Heart left ventricle (tissue), 16 donors: Measurements from ENCODE around the gene SLIT3. TPM values are rescaled to one million over a fixed set of nuclear protein-coding genes. Genes with fewer than 3 reads are reported as not detected.
"Not testable (repeated sequence)": the region's sequence is repeated elsewhere in the genome, so short reads cannot be mapped to it uniquely, and the experiment has no call there.

ENCODE experiments used
- ATAC-seq, 4 donors: fragments of 200-7000 bp; cut with Tn5 transposase; one replicate each; pipeline ENCODE4 v1.9.1; 2020 to 2022; ENCODE audit warnings: moderate library complexity in 4 of 4, mild to moderate bottlenecking in 3 of 4, moderate number of reproducible peaks in 1 of 4
- DNase-seq, 5 donors: peaks; one replicate each; pipeline ENCODE4 v3.0.0-alpha.2; 2020
- H3K27ac ChIP-seq, 12 donors: fragments of 200-600 bp; sonication (generic) in 4 of 12; one replicate each; pipeline versions ENCODE4 v1.5.0 to v1.8.0; 2016 to 2022; ENCODE audit warnings: mild to moderate bottlenecking in 2 of 12
- H3K27me3 ChIP-seq, 9 donors: fragments of 200-600 bp; sonication (generic) in 2 of 9; one replicate each; pipeline versions ENCODE4 v1.5.1 to v1.8.0; 2016 to 2022; ENCODE audit warnings: mild to moderate bottlenecking in 3 of 9
- H3K36me3 ChIP-seq, 9 donors: fragments of 200-600 bp; sonication (generic) in 2 of 9; one replicate each; pipeline versions ENCODE4 v1.5.0 to v1.8.0; 2018 to 2022; ENCODE audit warnings: mild to moderate bottlenecking in 2 of 9
- H3K4me1 ChIP-seq, 12 donors: fragments of 200-600 bp; sonication (generic) in 4 of 12; one replicate each; pipeline versions ENCODE4 v1.5.0 to v1.8.0; 2016 to 2022; ENCODE audit warnings: mild to moderate bottlenecking in 3 of 12
- H3K4me3 ChIP-seq, 12 donors: fragments of 200-600 bp; sonication (generic) in 4 of 12; one replicate each; pipeline versions ENCODE4 v1.5.0 to v1.8.0; 2017 to 2022; ENCODE audit warnings: mild to moderate bottlenecking in 9 of 12, moderate library complexity in 4 of 12
- H3K9me3 ChIP-seq, 12 donors: fragments of 200-600 bp; sonication (generic) in 4 of 12; one replicate each; pipeline versions ENCODE4 v1.5.0 to v1.8.0; 2016 to 2022; ENCODE audit warnings: mild to moderate bottlenecking in 1 of 12
- CTCF ChIP-seq, 12 donors: fragments of 200-600 bp; sonication (generic) in 4 of 12; IDR thresholded peaks; one replicate each; pipeline versions ENCODE4 v1.5.0 to v1.8.0; 2018 to 2022; ENCODE audit warnings: antibody characterized with exemption in 12 of 12, mild to moderate bottlenecking in 5 of 12
- POLR2A ChIP-seq, 2 donors: fragments of 450-650 bp; IDR thresholded peaks; one replicate each; pipeline ENCODE4 v1.6.1; 2017; ENCODE audit warnings: antibody characterized with exemption in 2 of 2, mild to moderate bottlenecking in 2 of 2, moderate library complexity in 2 of 2
- WGBS, 4 donors: extraction: QIAGEN DNeasy Blood & Tissue Kit in 2 of 4; methylation state at CpG; one replicate each; pipeline versions ENCODE4 v1.1.5 to v1.1.7; 2013 to 2018; 5-methylcytosine and 5-hydroxymethylcytosine counted together
- intact Hi-C, 10 donors: fragments of 100-400 bp; cut with DNase I; formaldehyde crosslinking; loops; one replicate each; pipeline versions ENCODE4 v1.11.1 to v1.14.2; 2022
- polyA plus RNA-seq, 2 donors: library from polyadenylated mRNA; stranded (reverse); fragments of 200-250 nt; gene quantifications; one replicate each; pipeline ENCODE4 v1.2.3, GENCODE V29; 2013
- total RNA-seq, 9 donors: library from RNA; depleted of rRNA in 2 of 9; stranded (reverse); fragments of >200 nt in 2 of 9; fragmentation: NEBNext Ultra II Directional in 3 of 9; extraction: Animal tissue kit (Norgen Biotek cat#: 25700) in 3 of 9; gene quantifications; one replicate each; pipeline versions ENCODE4 v1.1.0 to v1.2.4, GENCODE V29; 2016 to 2023
- donor health status: ischemic (EF 13 %, LVEDD 7.1; RV severe dilation, severe dysfunction).
- donor health status: healthy with polysubstance abuse.
- donor health status: DM: no; HTN: yes; CAD: no.
- donor health status: DM: no; HTN: no; CAD: no.
- donor health status: ischemic (EF 25% LVEDD 6.9; RV normal size, moderate dysfunction).
- donor health status: ischemic (EF 25% LVEDD 5.7; RV mildly dilated, moderate dysfunction).
- donor health status: healthy.
- donor health status: DM: yes; HTN: yes; CAD: no.
- donor health status: ischemic (EF 35%, LVEDD 5.7; RV mildly dilated, moderate dysfunction).
- donor health status: nonischemic (EF 11% LVEDD 7.7; RV severe dilation, severe dysfunction).
- donor health status: DM: yes; HTN: yes; CAD: no.
- donor health status: PGD.
- donor health status: ischemic (EF 29% LVEDD 5.4; RV normal size, mild dysfunction).
- donor health status: nonischemic (EF 23%, LVEDD 6.1; RV moderate dilation, normal function).

The SLIT3 gene
- total and polyA plus RNA-seq, 11 donors = 2.3 to 40.3 (median 14.4) TPM

- no peaks in the 10 kb centered on the region for H3K4me1 ChIP-seq
- intact Hi-C loops = no loop called here
- H3K36me3 ChIP-seq = no peaks in the 10 kb centered on the region
- H3K9me3 ChIP-seq = no peaks in the 10 kb centered on the region
- DNase-seq (no peak), ATAC-seq (no peak)
- no peak overlapping the region for H3K4me3 ChIP-seq
- WGBS, 4 donors = 57 to 88% (median 76%) methylated on average over 2 of the region's 2 CpGs
- H3K27ac ChIP-seq = no peak overlapping the region
- H3K27me3 ChIP-seq = no peaks in the 10 kb centered on the region
- TF ChIP-seq POLR2A (IDR thresholded peaks at IDR 0.05) = no peak
These were observed 82.8 kb downstream of the SLIT3 start for GRCh38 chr5:169218176-169218575.

GRCh38 chr5:169216866-169217265 lies 84.1 kb downstream of the SLIT3 start:
- TF ChIP-seq POLR2A (IDR thresholded peaks at IDR 0.05) (no peak), CTCF (IDR thresholded peaks at IDR 0.05) (no peak)
- Histone ChIP-seq H3K27me3 (no peaks in the 10 kb centered on the region), H3K4me3 (no peak overlapping the region), H3K9me3 (no peaks in the 10 kb centered on the region), H3K27ac (no peak overlapping the region), H3K4me1 (no peaks in the 10 kb centered on the region), H3K36me3 (no peaks in the 10 kb centered on the region)
- 78 to 89% (median 82%) methylated on average over 8 of the region's 8 CpGs for WGBS, 4 donors
- no peak for ATAC-seq
- no peak for DNase-seq
- intact Hi-C loops = no loop called here

GRCh38 chr5:169213479-169213878 lies 87.5 kb downstream of the SLIT3 start:
- no peak for DNase-seq
- H3K27me3 ChIP-seq = no peaks in the 10 kb centered on the region
- H3K9me3 ChIP-seq = peaks cover 0 to 9% (median 0%) of the 10 kb centered on the region in 12 donors
- TF ChIP-seq POLR2A (IDR thresholded peaks at IDR 0.05) (no peak), CTCF (IDR thresholded peaks at IDR 0.05) (no peak)
- intact Hi-C loops = no loop called here
- H3K4me3 ChIP-seq = no peak overlapping the region
- H3K27ac ChIP-seq = no peak overlapping the region
- no peaks in the 10 kb centered on the region for H3K4me1 ChIP-seq
- H3K36me3 ChIP-seq = no peaks in the 10 kb centered on the region
- ATAC-seq = no peak

- peaks cover 0 to 14% (median 1%) of the 10 kb centered on the region in 12 donors for H3K9me3 ChIP-seq
- H3K27me3 ChIP-seq, DNase-seq, H3K27ac ChIP-seq, ATAC-seq, H3K36me3 ChIP-seq, H3K4me1 ChIP-seq, H3K4me3 ChIP-seq, intact Hi-C loops: not testable (repeated sequence)
- 95% methylated on average over 3 of the region's 3 CpGs for WGBS, 4 donors
These were observed 89.2 kb downstream of the SLIT3 start for GRCh38 chr5:169211761-169212160.

GRCh38 chr5:169204788-169205400 lies 96.0 kb downstream of the SLIT3 start:
- no peak for DNase-seq
- Histone ChIP-seq H3K9me3 (peaks cover 0 to 22% (median 3%) of the 10 kb centered on the region in 12 donors), H3K27ac (no peak overlapping the region), H3K27me3 (no peaks in the 10 kb centered on the region), H3K36me3 (no peaks in the 10 kb centered on the region), H3K4me3 (no peak overlapping the region), H3K4me1 (no peaks in the 10 kb centered on the region)
- intact Hi-C loops = no loop called here
- 82 to 87% (median 83%) methylated on average over 8 of the region's 8 CpGs for WGBS, 4 donors
- no peak for ATAC-seq
- TF ChIP-seq POLR2A (IDR thresholded peaks at IDR 0.05) = no peak
- no peak for TF ChIP-seq CTCF (IDR thresholded peaks at IDR 0.05)
